H9 (cell line): ENCODE measurements around the gene SH3RF2. TPM values are rescaled to one million over a fixed set of nuclear protein-coding genes. Genes with fewer than 3 reads are reported as not detected.

Experiments used
- DNase-seq: peaks from one replicate; pipeline ENCODE4 v3.0.0-alpha.2; 2017
- H2AFZ ChIP-seq: one replicate; pipeline ENCODE4 v1.6.1; 2013; ENCODE audit warnings: mild to moderate bottlenecking, low read length, control low read depth, moderate library complexity
- H2AK5ac ChIP-seq: 2 replicates; pipeline ENCODE4 v1.6.1; 2013; ENCODE audit warnings: low read length, control low read depth, mixed read lengths; ENCODE audit not compliant: insufficient read length
- H2BK120ac ChIP-seq: one replicate; pipeline ENCODE4 v1.6.1; 2013; ENCODE audit warnings: low read depth, mild to moderate bottlenecking, low read length, control low read depth, inconsistent platforms; ENCODE audit not compliant: poor library complexity, severe bottlenecking
- H2BK12ac ChIP-seq: 2 replicates; pipeline ENCODE4 v1.6.1; 2013; ENCODE audit warnings: low read length, control low read depth, mixed read lengths, low read depth; ENCODE audit not compliant: insufficient read length
- H2BK15ac ChIP-seq: 2 replicates; pipeline ENCODE4 v1.6.1; 2013; ENCODE audit warnings: low read depth, low read length, control low read depth
- H2BK20ac ChIP-seq: one replicate; pipeline ENCODE4 v1.6.1; 2013; ENCODE audit warnings: low read depth, mild to moderate bottlenecking, low read length, control low read depth, inconsistent platforms; ENCODE audit not compliant: poor library complexity, severe bottlenecking
- H2BK5ac ChIP-seq: 2 replicates; pipeline ENCODE4 v1.6.1; 2013; ENCODE audit warnings: low read length, control low read depth, mixed read lengths; ENCODE audit not compliant: insufficient read length
- H3K14ac ChIP-seq: 2 replicates; pipeline ENCODE4 v1.6.1; 2013; ENCODE audit warnings: low read length, control low read depth; ENCODE audit not compliant: insufficient read depth
- H3K18ac ChIP-seq: 2 replicates; pipeline ENCODE4 v1.6.1; 2013; ENCODE audit warnings: low read depth, mild to moderate bottlenecking, mixed read lengths, low read length, control low read depth; ENCODE audit not compliant: insufficient read length
- H3K23ac ChIP-seq: 2 replicates; pipeline ENCODE4 v1.6.1; 2013; ENCODE audit warnings: low read length, control low read depth, mixed read lengths, low read depth; ENCODE audit not compliant: insufficient read length
- H3K23me2 ChIP-seq: 2 replicates; pipeline ENCODE4 v1.6.1; 2013; ENCODE audit warnings: low read depth, mild to moderate bottlenecking, mixed read lengths, low read length, control low read depth; ENCODE audit not compliant: insufficient read length, poor library complexity, severe bottlenecking
- H3K27ac ChIP-seq: 2 replicates; pipeline ENCODE4 v1.5.1; 2013; ENCODE audit warnings: low read length, control low read depth, mixed read lengths, low read depth; ENCODE audit not compliant: insufficient read length
- H3K27me3 ChIP-seq: 2 replicates; pipeline ENCODE4 v1.6.1; 2013; ENCODE audit warnings: low read length, control low read depth, inconsistent platforms; ENCODE audit not compliant: insufficient read depth
- H3K4ac ChIP-seq: 2 replicates; pipeline ENCODE4 v1.6.1; 2013; ENCODE audit warnings: low read depth, mild to moderate bottlenecking, control low read depth, inconsistent platforms, low read length, moderate library complexity
- H3K4me1 ChIP-seq: 2 replicates; pipeline ENCODE4 v1.6.1; 2013; ENCODE audit warnings: low read length, control low read depth, inconsistent platforms; ENCODE audit not compliant: insufficient read depth
- H3K4me2 ChIP-seq: 2 replicates; pipeline ENCODE4 v1.6.1; 2013; ENCODE audit warnings: low read length, control low read depth, mixed read lengths; ENCODE audit not compliant: insufficient read length, insufficient read depth
- H3K56ac ChIP-seq: 2 replicates; pipeline ENCODE4 v1.6.1; 2013; ENCODE audit warnings: low read depth, mild to moderate bottlenecking, mixed read lengths, low read length, control low read depth; ENCODE audit not compliant: insufficient read length
- H3K79me1 ChIP-seq: 2 replicates; pipeline ENCODE4 v1.6.1; 2013; ENCODE audit warnings: low read depth, mild to moderate bottlenecking, moderate library complexity, low read length, control low read depth, inconsistent platforms; ENCODE audit not compliant: insufficient read depth, poor library complexity, severe bottlenecking
- H3K79me2 ChIP-seq: 2 replicates; pipeline ENCODE4 v1.6.1; 2013; ENCODE audit warnings: low read length, control low read depth, inconsistent platforms; ENCODE audit not compliant: insufficient read depth
- H3K9ac ChIP-seq: 2 replicates; pipeline ENCODE4 v1.6.1; 2013; ENCODE audit warnings: low read length, control low read depth, mixed read lengths; ENCODE audit not compliant: insufficient read length; ENCODE audit errors: extremely low read depth
- H3K9me3 ChIP-seq: one replicate; pipeline ENCODE4 v1.6.1; 2013; ENCODE audit warnings: low read depth, low read length, inconsistent platforms; ENCODE audit not compliant: control insufficient read depth
- H3T11ph ChIP-seq: one replicate; pipeline ENCODE4 v1.6.1; 2013; ENCODE audit warnings: mild to moderate bottlenecking, low read length, control low read depth, inconsistent platforms
- H4K20me1 ChIP-seq: one replicate; pipeline ENCODE4 v1.6.1; 2013; ENCODE audit not compliant: control insufficient read depth, insufficient read length, insufficient read depth
- H4K5ac ChIP-seq: 2 replicates; pipeline ENCODE4 v1.6.1; 2013; ENCODE audit warnings: low read depth, mild to moderate bottlenecking, mixed read lengths, low read length, control low read depth; ENCODE audit not compliant: insufficient read length
- H4K8ac ChIP-seq: replicated peaks from 2 replicates; pipeline ENCODE4 v1.6.1; 2013; ENCODE audit warnings: low read length, control low read depth, mixed read lengths, low read depth; ENCODE audit not compliant: insufficient read length
- H4K91ac ChIP-seq: 2 replicates; pipeline ENCODE4 v1.6.1; 2013; ENCODE audit warnings: low read depth, mild to moderate bottlenecking, moderate library complexity, mixed read lengths, low read length, control low read depth; ENCODE audit not compliant: insufficient read length
- H3K27ac Mint-ChIP-seq, 3 experiments: 2 replicates in 2 of 3; 3 replicates in 1 of 3; pipeline ENCODE4 v1.8.0; 2020 to 2021; ENCODE audit warnings: mixed read lengths in 3 of 3, mild to moderate bottlenecking in 1 of 3, moderate library complexity in 1 of 3
- H3K27me3 Mint-ChIP-seq: 2 replicates; pipeline ENCODE4 v1.8.0; 2021; ENCODE audit warnings: low read depth, mild to moderate bottlenecking, moderate library complexity, mixed read lengths
- H3K36me3 Mint-ChIP-seq, 3 experiments: 2 replicates in 2 of 3; 3 replicates in 1 of 3; pipeline ENCODE4 v1.8.0; 2020 to 2021; ENCODE audit warnings: low read depth in 3 of 3, mixed read lengths in 3 of 3; ENCODE audit not compliant: insufficient read depth in 1 of 3
- H3K4me1 Mint-ChIP-seq, 2 experiments: 2 replicates each; pipeline ENCODE4 v1.8.0; 2020; ENCODE audit warnings: mixed read lengths in 2 of 2
- H3K4me3 Mint-ChIP-seq, 2 experiments: 2 replicates in 1 of 2; 3 replicates in 1 of 2; pipeline ENCODE4 v1.8.0; 2020 to 2021; ENCODE audit warnings: mild to moderate bottlenecking in 2 of 2, mixed read lengths in 2 of 2, moderate library complexity in 1 of 2
- H3K9me3 Mint-ChIP-seq, 2 experiments: 2 replicates in 1 of 2; 3 replicates in 1 of 2; pipeline ENCODE4 v1.8.0; 2020; ENCODE audit warnings: mild to moderate bottlenecking in 2 of 2, mixed read lengths in 2 of 2, moderate library complexity in 1 of 2
- WGBS: extraction: QIAGEN DNeasy Blood & Tissue Kit; methylation state at CpG from one replicate; pipeline ENCODE4 v1.1.7; 2013; ENCODE audit warnings: missing lambda C conversion rate, low lambda C conversion rate, mixed read lengths; ENCODE audit not compliant: insufficient read length; ENCODE audit errors: extremely low coverage; 5-methylcytosine and 5-hydroxymethylcytosine counted together
- total RNA-seq: library from RNA; stranded (reverse); gene quantifications from 2 replicates; pipeline ENCODE4 v1.2.1, GENCODE V29; 2021
- TF ChIP-seq, protein P1 (sequence below): fragments of 200-600 bp; sonication (generic); conservative IDR thresholded peaks from 3 replicates; pipeline ENCODE4 v1.8.0; 2021; ENCODE audit warnings: antibody characterized with exemption, mild to moderate bottlenecking

SH3RF2 gene
- total RNA-seq, 1 experiment from 2014 or later, result 0.66 TPM

DNA sequence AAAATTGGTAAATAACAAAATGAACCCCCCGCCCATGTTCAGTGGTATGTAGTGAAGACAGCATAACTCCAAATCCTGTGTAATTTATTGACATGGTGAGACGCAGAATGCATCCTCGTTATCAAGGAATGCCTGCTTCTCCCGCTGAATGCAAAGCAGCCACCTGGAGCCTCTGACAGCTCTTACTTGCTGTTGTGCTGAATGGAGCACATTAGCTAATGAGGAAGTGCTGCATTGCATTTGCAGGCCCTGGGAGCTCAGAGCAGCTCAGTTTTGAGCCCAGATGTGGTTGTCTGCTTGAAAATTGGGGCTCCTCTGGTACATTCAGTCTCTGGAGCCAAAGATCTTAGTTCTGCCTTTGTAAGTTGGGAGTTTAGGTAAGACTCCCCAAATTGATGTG lies 140.1 kb downstream of the SH3RF2 start:
- H3K79me2 ChIP-seq, result no peaks in the 10 kb centered on the region
- H3K9ac ChIP-seq, result no peak overlapping the region
- Mint-ChIP-seq H3K27ac (no peak overlapping the region; a peak in 2 of 7 replicates), H3K27me3 (peaks cover 19% of the 10 kb centered on the region), H3K4me3 (peak overlapping the region in 1 of 2 experiments; percentile 28; a peak in 3 of 5 replicates), H3K4me1 (peaks cover 73 to 74% of the 10 kb centered on the region in 2 experiments), H3K9me3 (no peaks in the 10 kb centered on the region; a peak in 2 of 5 replicates), H3K36me3 (no peaks in the 10 kb centered on the region; a peak in 1 of 7 replicates)
- no peaks in the 10 kb centered on the region for H3K23me2 ChIP-seq
- H4K8ac ChIP-seq, result no peak overlapping the region
- H2AK5ac ChIP-seq, result no peak overlapping the region
- H2BK20ac ChIP-seq, result no peak overlapping the region
- TF ChIP-seq, protein P1, sequence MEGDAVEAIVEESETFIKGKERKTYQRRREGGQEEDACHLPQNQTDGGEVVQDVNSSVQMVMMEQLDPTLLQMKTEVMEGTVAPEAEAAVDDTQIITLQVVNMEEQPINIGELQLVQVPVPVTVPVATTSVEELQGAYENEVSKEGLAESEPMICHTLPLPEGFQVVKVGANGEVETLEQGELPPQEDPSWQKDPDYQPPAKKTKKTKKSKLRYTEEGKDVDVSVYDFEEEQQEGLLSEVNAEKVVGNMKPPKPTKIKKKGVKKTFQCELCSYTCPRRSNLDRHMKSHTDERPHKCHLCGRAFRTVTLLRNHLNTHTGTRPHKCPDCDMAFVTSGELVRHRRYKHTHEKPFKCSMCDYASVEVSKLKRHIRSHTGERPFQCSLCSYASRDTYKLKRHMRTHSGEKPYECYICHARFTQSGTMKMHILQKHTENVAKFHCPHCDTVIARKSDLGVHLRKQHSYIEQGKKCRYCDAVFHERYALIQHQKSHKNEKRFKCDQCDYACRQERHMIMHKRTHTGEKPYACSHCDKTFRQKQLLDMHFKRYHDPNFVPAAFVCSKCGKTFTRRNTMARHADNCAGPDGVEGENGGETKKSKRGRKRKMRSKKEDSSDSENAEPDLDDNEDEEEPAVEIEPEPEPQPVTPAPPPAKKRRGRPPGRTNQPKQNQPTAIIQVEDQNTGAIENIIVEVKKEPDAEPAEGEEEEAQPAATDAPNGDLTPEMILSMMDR, result no peak
- H3K9me3 ChIP-seq, result no peaks in the 10 kb centered on the region
- no peaks in the 10 kb centered on the region for H3K79me1 ChIP-seq
- H3K27me3 ChIP-seq, result no peaks in the 10 kb centered on the region; the same call in 1 of the 2 replicates
- H4K5ac ChIP-seq, result no peak overlapping the region
- H2AFZ ChIP-seq, result no peak overlapping the region
- H3K14ac ChIP-seq, result no peak overlapping the region
- H3K4ac ChIP-seq, result no peak overlapping the region
- H3T11ph ChIP-seq, result no peak overlapping the region
- no peak overlapping the region for H4K91ac ChIP-seq
- no peak overlapping the region for H3K56ac ChIP-seq
- no peak overlapping the region for H2BK5ac ChIP-seq
- no peak overlapping the region for H2BK120ac ChIP-seq
- no peak overlapping the region for H3K18ac ChIP-seq
- WGBS, result no CpG with 5 or more reads among the region's 4 CpGs
- H3K4me1 ChIP-seq, result peaks cover 24% of the 10 kb centered on the region; the same call in 1 of the 2 replicates
- no peak overlapping the region for H3K27ac ChIP-seq
- no peak overlapping the region for H3K23ac ChIP-seq
- no peaks in the 10 kb centered on the region for H4K20me1 ChIP-seq
- H2BK12ac ChIP-seq, result no peak overlapping the region
- DNase-seq, result peak; percentile 57
- peak overlapping the region; percentile 33 for H3K4me2 ChIP-seq
- no peak overlapping the region for H2BK15ac ChIP-seq
